ENCODE data around the gene MCRIP1.

The MCRIP1 gene

DNA sequence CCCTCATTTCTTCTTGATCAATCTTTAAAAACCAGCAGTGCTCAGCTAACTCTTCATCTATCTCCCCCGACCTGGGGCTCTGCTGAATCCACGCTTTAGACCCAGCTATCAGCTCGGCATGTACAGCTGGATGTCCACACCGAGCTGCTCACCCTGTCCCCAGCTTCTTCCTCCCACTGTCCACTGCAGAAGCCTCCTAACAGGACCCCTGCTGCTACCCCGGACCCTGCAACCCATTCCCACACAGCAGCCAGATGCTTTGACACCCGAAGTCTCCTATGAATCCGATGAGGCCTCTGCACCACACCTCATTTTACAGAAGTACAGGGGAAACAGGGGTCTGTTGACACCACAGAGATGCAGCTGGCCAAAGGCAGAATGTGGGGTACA is 15.3 kb downstream of the MCRIP1 start:
- no peak for DNase-seq

DNA sequence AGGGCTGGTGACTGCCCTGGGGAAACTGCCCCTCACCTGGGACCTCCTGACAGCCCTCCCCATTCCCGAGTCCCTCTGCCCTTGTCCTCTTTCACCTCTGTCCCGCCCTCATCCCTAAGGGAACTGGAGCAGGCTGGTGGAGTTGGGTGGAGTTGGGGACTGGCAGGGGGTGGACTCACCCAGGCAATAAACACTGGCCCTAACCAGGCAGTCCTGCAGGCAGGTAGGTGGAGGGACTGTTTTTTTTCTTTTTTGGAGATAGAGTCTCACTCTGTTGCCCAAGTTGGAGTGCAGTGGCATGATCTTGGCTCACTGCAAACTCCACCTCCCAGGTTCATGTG is 17.5 kb downstream of the MCRIP1 start:
- no peak for DNase-seq

GRCh38 chr17:81814748-81815645 is 18.1 kb downstream of the MCRIP1 start:
- no peak for DNase-seq

DNA sequence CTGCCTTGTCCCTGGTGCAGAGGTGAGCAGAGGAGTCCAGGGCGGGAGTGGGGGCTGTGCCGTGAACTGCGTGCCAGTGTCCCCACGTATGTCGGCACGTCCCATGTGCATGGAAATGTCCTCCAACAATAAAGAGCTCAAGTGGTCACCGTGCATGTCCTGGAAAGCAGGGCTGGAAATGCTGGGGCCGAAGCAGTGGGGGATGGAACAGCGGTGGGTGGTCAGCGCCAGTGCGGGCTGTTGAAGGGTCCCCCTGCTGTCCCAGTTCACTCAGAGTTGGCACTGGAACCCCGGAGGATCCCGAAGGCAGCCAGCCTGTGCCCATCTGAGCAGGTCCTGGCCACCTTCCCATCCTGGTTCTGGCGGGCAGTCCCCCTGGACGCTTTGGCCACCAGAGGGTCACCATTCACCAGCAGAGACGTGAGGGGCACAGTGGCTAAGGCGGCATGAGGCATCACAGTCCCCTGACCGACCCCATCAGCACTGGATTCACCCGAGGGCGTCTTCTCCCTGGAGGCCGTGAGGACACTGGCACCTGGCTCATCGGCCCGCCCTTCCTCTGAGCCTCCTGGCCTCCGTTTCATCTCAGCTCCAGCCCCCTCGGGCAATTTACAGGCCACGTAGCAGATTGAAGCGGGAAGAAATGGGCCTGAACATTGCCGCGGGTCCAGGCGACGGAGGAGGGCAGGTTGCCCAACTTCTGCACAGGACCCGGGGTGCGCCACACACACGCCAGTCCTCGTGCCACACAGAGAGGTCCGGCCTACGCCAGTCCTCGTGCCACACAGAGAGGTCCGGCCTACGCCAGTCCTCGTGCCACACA is 19.0 kb downstream of the MCRIP1 start:
- DNase-seq, result no peak

DNA sequence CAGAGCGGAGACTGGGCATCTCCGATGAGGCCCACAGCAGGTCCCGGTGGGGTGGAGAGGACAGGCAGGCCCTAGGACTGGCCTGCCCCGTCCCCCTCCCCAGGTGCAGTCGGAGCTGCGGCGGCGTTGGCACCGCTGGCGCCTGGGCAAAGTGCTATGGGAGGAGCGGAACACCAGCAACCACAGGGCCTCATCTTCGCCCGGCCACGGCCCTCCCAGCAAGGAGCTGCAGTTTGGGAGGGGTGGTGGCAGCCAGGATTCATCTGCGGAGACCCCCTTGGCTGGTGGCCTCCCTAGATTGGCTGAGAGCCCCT is 19.8 kb downstream of the MCRIP1 start:
- DNase-seq, result no peak

DNA sequence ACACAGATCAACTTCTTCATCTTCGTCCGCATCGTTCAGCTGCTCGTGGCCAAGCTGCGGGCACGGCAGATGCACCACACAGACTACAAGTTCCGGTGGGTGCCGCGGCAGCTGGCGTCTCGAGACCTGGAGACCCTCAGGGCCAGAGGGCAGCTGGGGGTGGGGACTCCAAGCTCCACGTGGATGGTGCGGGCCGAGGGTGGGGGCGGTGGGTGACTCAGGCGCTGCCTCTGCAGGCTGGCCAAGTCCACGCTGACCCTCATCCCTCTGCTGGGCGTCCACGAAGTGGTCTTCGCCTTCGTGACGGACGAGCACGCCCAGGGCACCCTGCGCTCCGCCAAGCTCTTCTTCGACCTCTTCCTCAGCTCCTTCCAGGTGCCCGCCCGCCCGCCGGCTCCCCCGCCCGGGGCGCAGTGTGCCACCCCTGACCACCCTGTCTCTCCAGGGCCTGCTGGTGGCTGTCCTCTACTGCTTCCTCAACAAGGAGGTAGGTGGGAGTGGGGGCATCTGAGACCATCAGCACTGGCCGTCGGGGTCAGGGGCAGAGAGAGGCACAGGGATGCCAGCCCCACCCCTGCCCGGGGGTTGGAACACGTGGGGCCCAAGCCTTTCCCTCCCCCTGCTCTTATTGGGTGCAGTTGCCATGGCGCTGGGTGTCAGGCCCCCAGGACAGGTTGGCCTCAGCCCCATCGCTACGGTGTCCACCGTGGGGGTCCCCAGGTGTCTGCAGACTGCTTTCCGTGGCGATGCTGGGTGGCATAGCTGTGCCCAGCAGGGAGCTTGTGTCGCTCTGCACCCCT is 20.3 kb downstream of the MCRIP1 start:
- DNase-seq, result no peak

DNA sequence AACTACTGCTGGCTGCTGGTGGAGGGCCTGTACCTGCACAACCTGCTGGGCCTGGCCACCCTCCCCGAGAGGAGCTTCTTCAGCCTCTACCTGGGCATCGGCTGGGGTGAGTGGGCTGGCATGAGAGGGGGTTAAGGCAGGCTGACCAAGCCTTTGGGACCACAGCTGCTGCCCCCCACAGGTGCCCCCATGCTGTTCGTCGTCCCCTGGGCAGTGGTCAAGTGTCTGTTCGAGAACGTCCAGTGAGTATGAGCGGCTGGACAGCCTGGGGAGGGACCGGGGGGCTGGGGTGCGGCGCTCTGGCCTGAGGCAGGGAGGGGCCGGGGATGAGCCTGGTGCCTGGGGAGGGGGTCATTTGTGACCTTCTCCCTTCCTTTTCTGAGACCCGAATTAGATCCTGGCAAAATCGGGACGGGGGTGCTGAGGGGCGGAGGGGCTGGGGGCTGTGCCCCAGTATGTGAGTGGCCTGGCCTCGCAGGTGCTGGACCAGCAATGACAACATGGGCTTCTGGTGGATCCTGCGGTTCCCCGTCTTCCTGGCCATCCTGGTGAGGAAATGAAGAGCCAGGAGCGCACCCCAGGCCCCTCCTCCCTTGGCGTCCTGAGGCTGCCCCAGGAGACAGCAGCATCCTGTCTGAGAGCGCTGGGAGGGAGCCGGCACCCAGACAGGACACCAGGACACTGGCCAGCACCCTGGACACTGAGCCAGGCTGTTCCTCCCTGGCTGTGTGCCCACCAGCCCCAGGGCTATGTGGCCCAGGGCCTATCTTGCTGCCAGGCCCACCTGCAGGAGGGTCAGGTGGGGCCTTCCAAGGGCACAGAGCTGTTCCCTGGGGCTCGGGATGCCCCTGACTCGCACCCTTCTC is 21.2 kb downstream of the MCRIP1 start:
- DNase-seq, result no peak

- DNase-seq, result no peak
Measured at GRCh38 chr17:81810892-81811704, 22.0 kb downstream of the MCRIP1 start.

GRCh38 chr17:81810476-81810875 is 22.6 kb downstream of the MCRIP1 start:
- no peak for DNase-seq

DNA sequence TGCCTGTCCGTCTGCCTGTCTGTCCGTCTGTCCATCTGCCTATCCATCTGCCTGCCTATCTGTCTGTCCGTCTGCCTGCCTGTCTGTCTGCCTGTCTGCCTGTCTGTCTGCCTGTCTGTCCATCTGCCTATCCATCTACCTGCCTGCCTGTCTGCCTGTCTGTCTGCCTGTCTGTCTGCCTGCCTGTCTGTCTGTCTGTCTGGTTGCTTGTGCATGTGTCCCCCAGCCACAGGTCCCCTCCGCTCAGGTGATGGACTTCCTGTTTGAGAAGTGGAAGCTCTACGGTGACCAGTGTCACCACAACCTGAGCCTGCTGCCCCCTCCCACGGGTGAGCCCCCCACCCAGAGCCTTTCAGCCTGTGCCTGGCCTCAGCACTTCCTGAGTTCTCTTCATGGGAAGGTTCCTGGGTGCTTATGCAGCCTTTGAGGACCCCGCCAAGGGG is 23.5 kb downstream of the MCRIP1 start:
- no peak for DNase-seq

GRCh38 chr17:81808778-81809555 is 24.1 kb downstream of the MCRIP1 start:
- DNase-seq, result no peak

DNA sequence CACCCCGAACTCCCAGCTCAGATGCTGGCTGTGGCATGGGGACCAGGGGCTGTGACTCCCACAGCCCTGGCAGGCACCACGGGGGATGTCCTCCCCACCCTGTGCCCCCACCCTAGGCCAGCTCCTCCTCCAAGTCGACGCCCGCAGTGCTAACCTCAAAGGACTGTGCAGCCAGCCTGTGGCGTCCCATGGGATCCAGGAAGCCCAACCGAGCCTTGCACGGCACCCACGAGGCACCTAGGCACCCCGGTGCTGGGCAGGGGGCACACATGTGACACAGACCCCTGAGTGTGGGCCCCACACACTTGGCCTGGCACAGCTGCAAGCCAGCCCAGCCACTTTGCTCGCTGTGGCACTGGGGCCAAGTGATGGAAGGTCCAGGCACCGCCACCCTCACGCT is 25.3 kb downstream of the MCRIP1 start:
- no peak for DNase-seq

- DNase-seq, result no peak
Measured at GRCh38 chr17:81807210-81807719, 25.8 kb downstream of the MCRIP1 start.

- DNase-seq, result no peak
Measured at GRCh38 chr17:81806461-81807209, 26.5 kb downstream of the MCRIP1 start.

GRCh38 chr17:81805707-81806460 is 27.2 kb downstream of the MCRIP1 start:
- no peak for DNase-seq

GRCh38 chr17:81804559-81805399 is 28.3 kb downstream of the MCRIP1 start:
- no peak for DNase-seq

DNA sequence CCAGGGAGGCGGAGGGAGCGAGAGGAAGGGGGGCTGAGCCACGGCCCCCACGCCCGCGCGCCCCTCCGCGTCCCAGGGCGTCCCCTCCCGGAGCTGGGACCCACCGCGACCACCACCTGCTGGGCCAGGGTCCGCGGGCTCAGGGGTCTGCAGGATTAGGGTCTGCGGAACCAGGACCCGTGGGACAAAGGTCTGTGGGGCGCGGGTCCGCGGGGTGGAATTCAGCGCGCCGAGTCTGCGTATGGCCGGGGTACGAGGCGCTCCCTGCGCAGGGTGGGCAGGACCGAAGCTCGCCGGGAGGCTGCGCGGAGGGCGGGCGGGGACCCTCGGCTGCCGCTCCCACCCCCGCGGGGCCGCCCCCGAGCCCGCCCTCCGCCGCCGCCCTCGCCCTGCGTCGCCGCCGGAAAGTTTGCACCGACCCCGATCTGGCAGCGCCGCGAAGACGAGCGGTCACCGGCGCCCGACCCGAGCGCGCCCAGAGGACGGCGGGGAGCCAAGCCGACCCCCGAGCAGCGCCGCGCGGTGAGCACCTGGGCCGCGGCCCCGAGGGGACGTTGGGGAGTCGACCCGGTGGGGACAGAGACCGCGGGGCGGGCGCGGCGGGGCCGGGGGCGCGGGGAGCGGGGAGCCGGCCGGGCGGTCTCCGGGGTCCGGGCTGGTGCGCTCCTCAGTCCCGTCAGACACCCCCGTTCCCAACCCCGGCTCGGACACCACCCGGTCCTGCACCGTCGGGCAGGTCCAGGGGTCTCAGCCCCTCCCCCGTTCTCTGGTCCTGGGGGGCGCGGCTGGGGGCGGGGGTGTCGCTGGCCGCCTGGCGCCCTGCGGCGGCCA is 29.1 kb downstream of the MCRIP1 start, which contains the start of gene GCGR:
Gene GCGR, plus strand, starts transcription at position 423 of the 831 bp plus-strand sequence. CDS start 4,869 bp downstream, outside the sequence.
- no peak for DNase-seq

All from fibroblast of skin of back (primary cell).